Neural progenitor cell (in vitro differentiated cells): ENCODE results near the gene AVPR1B. TPM values are rescaled to one million over a fixed set of nuclear protein-coding genes. Genes with fewer than 3 reads are reported as not detected.

Experiments used
- DNase-seq: peaks from one replicate; pipeline ENCODE4 v3.0.0-alpha.2; 2016; ENCODE audit warnings: low spot score
- H2AFZ ChIP-seq: fragments of 200-600 bp; sonication (generic); replicated peaks from 2 replicates; pipeline ENCODE4 v1.6.1; 2016; ENCODE audit warnings: antibody characterized with exemption
- H3F3A ChIP-seq: fragments of 200-600 bp; sonication (generic); 2 replicates; pipeline ENCODE4 v1.6.1; 2016; ENCODE audit warnings: antibody characterized with exemption, low read depth
- H3K27ac ChIP-seq: fragments of 200-600 bp; sonication (generic); 2 replicates; pipeline ENCODE4 v1.5.1; 2016; ENCODE audit warnings: mild to moderate bottlenecking
- H3K27me3 ChIP-seq: fragments of 200-600 bp; sonication (generic); 2 replicates; pipeline ENCODE4 v1.6.1; 2016; ENCODE audit warnings: mild to moderate bottlenecking, moderate library complexity
- H3K36me3 ChIP-seq: fragments of 200-600 bp; sonication (generic); 2 replicates; pipeline ENCODE4 v1.5.1; 2016
- H3K4me1 ChIP-seq: fragments of 200-600 bp; sonication (generic); 2 replicates; pipeline ENCODE4 v1.6.1; 2016; ENCODE audit warnings: mixed run types
- H3K4me2 ChIP-seq: fragments of 200-600 bp; sonication (generic); 2 replicates; pipeline ENCODE4 v1.6.1; 2016
- H3K4me3 ChIP-seq: fragments of 200-600 bp; sonication (generic); 2 replicates; pipeline ENCODE4 v1.5.1; 2016
- H3K79me2 ChIP-seq: fragments of 200-600 bp; sonication (generic); 2 replicates; pipeline ENCODE4 v1.6.1; 2016; ENCODE audit warnings: low read depth
- H3K9ac ChIP-seq: fragments of 200-600 bp; sonication (generic); 2 replicates; pipeline ENCODE4 v1.6.1; 2016
- H3K9me3 ChIP-seq: fragments of 200-600 bp; sonication (generic); 2 replicates; pipeline ENCODE4 v1.5.1; 2016; ENCODE audit warnings: low read depth
- H4K20me1 ChIP-seq: fragments of 200-600 bp; sonication (generic); 2 replicates; pipeline ENCODE4 v1.6.1; 2016; ENCODE audit warnings: low read depth
- H3K27ac Mint-ChIP-seq: 3 replicates; pipeline ENCODE4 v1.8.0; 2021; ENCODE audit warnings: mixed read lengths
- H3K27me3 Mint-ChIP-seq: 2 replicates; pipeline ENCODE4 v1.8.0; 2022; ENCODE audit warnings: low read depth, mild to moderate bottlenecking, inconsistent platforms, moderate library complexity, mixed read lengths; ENCODE audit not compliant: insufficient read depth
- H3K36me3 Mint-ChIP-seq: 3 replicates; pipeline ENCODE4 v1.8.0; 2021; ENCODE audit warnings: mixed read lengths
- H3K4me1 Mint-ChIP-seq: 3 replicates; pipeline ENCODE4 v1.8.0; 2021; ENCODE audit warnings: mixed read lengths
- H3K4me3 Mint-ChIP-seq: 3 replicates; pipeline ENCODE4 v1.8.0; 2021; ENCODE audit warnings: mild to moderate bottlenecking, moderate library complexity, mixed read lengths
- H3K9me3 Mint-ChIP-seq: 3 replicates; pipeline ENCODE4 v1.8.0; 2020; ENCODE audit warnings: mixed read lengths
- EZH2 ChIP-seq: fragments of 200-600 bp; sonication (generic); IDR thresholded peaks from 2 replicates; pipeline ENCODE4 v1.6.1; 2017; ENCODE audit warnings: antibody characterized with exemption, mild to moderate bottlenecking, moderate library complexity
- EZH2phosphoT487 ChIP-seq: fragments of 200-600 bp; sonication (generic); IDR thresholded peaks from 2 replicates; pipeline ENCODE4 v1.6.1; 2017; ENCODE audit warnings: antibody characterized with exemption
- total RNA-seq: library from RNA; depleted of rRNA; stranded (reverse); fragments of >200 nt; gene quantifications from 2 replicates; pipeline ENCODE4 v1.2.3, GENCODE V29; 2015; ENCODE audit warnings: low replicate concordance
- TF ChIP-seq, protein P1 (sequence below): fragments of 200-600 bp; sonication (generic); IDR thresholded peaks from 2 replicates; pipeline ENCODE4 v1.5.1; 2017; ENCODE audit warnings: antibody characterized with exemption, mild to moderate bottlenecking

The AVPR1B gene
- total RNA-seq, 1 donor from 2014 or later = not detected

DNA sequence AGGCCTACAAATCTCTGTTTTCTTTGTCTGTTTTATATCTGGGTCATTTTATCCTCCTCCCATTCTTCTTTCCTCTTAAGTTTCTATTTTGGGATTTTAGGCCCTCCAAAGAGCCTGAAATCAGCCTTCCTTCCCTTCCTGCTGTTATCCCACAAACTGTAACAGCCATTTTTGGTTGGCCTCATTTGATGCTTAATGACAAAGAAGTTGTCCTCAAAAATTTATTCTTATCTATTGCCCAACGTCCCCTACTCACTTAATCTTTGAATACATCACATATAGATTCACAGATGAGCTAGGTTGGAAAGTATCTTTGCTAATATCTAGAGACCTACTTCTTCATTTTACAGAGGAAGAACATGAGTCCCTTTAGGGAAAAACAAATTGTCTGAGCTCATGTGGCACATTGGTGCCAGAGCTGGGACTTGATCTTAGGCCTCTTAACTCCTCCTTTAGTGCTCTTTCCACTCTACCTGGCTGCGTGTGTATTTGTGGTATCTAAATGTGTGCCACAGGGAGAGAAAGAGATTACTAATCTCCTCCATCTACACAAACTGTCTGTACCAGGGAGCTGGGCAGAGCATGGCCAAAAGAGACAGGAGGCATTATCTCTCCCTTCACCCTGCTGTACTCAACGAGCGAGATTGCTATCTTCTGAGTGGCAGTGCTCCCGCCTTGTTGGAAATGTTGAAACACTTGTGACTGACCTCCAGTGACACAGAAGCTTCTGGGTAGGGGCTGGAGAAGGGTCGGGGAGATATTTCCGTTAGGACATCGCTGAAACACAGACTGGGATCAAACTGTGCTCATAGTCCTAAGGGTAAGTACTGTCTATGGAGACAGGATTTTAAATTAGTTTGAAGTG, 34.1 kb downstream of the AVPR1B start:
- Histone ChIP-seq H3K79me2 (no peaks in the 10 kb centered on the region), H2AFZ (no peak overlapping the region), H3K4me1 (no peaks in the 10 kb centered on the region), H3K4me3 (no peak overlapping the region), H3K36me3 (no peaks in the 10 kb centered on the region), H3K27ac (no peak overlapping the region), H3K9me3 (no peaks in the 10 kb centered on the region), H3K4me2 (no peak overlapping the region), H3F3A (no peaks in the 10 kb centered on the region), H3K27me3 (no peaks in the 10 kb centered on the region), H4K20me1 (no peaks in the 10 kb centered on the region), H3K9ac (no peak overlapping the region)
- no peaks in the 10 kb centered on the region for H3K4me1 Mint-ChIP-seq
- H3K27ac Mint-ChIP-seq = no peak overlapping the region
- no peaks in the 10 kb centered on the region for H3K9me3 Mint-ChIP-seq
- H3K36me3 Mint-ChIP-seq = no peaks in the 10 kb centered on the region
- H3K27me3 Mint-ChIP-seq = peaks cover 4% of the 10 kb centered on the region
- DNase-seq = no peak
- H3K4me3 Mint-ChIP-seq = no peak overlapping the region
- TF ChIP-seq, protein P1, sequence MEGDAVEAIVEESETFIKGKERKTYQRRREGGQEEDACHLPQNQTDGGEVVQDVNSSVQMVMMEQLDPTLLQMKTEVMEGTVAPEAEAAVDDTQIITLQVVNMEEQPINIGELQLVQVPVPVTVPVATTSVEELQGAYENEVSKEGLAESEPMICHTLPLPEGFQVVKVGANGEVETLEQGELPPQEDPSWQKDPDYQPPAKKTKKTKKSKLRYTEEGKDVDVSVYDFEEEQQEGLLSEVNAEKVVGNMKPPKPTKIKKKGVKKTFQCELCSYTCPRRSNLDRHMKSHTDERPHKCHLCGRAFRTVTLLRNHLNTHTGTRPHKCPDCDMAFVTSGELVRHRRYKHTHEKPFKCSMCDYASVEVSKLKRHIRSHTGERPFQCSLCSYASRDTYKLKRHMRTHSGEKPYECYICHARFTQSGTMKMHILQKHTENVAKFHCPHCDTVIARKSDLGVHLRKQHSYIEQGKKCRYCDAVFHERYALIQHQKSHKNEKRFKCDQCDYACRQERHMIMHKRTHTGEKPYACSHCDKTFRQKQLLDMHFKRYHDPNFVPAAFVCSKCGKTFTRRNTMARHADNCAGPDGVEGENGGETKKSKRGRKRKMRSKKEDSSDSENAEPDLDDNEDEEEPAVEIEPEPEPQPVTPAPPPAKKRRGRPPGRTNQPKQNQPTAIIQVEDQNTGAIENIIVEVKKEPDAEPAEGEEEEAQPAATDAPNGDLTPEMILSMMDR = no peak
- no peak for TF ChIP-seq EZH2phosphoT487
- TF ChIP-seq EZH2 = no peak

- Histone ChIP-seq H3K4me1 (no peaks in the 10 kb centered on the region), H2AFZ (no peak overlapping the region), H3K36me3 (no peaks in the 10 kb centered on the region), H3F3A (no peaks in the 10 kb centered on the region), H3K4me2 (no peak overlapping the region), H3K9ac (no peak overlapping the region), H3K4me3 (no peak overlapping the region), H3K27ac (no peak overlapping the region), H3K27me3 (no peaks in the 10 kb centered on the region), H3K79me2 (no peaks in the 10 kb centered on the region), H3K9me3 (no peaks in the 10 kb centered on the region), H4K20me1 (no peaks in the 10 kb centered on the region)
- Mint-ChIP-seq H3K9me3 (no peaks in the 10 kb centered on the region), H3K36me3 (no peaks in the 10 kb centered on the region), H3K27ac (no peak overlapping the region), H3K4me3 (no peak overlapping the region), H3K4me1 (no peaks in the 10 kb centered on the region), H3K27me3 (peaks cover 4% of the 10 kb centered on the region)
- no peak for TF ChIP-seq EZH2
- TF ChIP-seq EZH2phosphoT487 = no peak
- TF ChIP-seq, protein P1 = no peak
- DNase-seq = no peak
Measured at GRCh38 chr1:206081856-206082255, 35.3 kb downstream of the AVPR1B start.

GRCh38 chr1:206080026-206080820, 37.0 kb downstream of the AVPR1B start:
- no peak overlapping the region for H3K9ac ChIP-seq
- no peak overlapping the region for H3K4me3 ChIP-seq
- no peaks in the 10 kb centered on the region for H4K20me1 ChIP-seq
- Mint-ChIP-seq H3K27me3 (peaks cover 4% of the 10 kb centered on the region), H3K4me1 (peaks cover 4% of the 10 kb centered on the region), H3K36me3 (no peaks in the 10 kb centered on the region), H3K9me3 (no peaks in the 10 kb centered on the region), H3K4me3 (no peak overlapping the region), H3K27ac (no peak overlapping the region)
- no peaks in the 10 kb centered on the region for H3K27me3 ChIP-seq
- no peaks in the 10 kb centered on the region for H3F3A ChIP-seq
- no peak for DNase-seq
- H3K4me1 ChIP-seq = no peaks in the 10 kb centered on the region
- no peaks in the 10 kb centered on the region for H3K36me3 ChIP-seq
- TF ChIP-seq, protein P1 = no peak
- TF ChIP-seq EZH2phosphoT487 (no peak), EZH2 (no peak)
- H2AFZ ChIP-seq = peak overlapping the region; percentile 9
- no peaks in the 10 kb centered on the region for H3K9me3 ChIP-seq
- H3K79me2 ChIP-seq = no peaks in the 10 kb centered on the region
- H3K4me2 ChIP-seq = no peak overlapping the region
- no peak overlapping the region for H3K27ac ChIP-seq
